ENCODE data around the gene UGT8. TPM values are rescaled to one million over a fixed set of nuclear protein-coding genes. Genes with fewer than 3 reads are reported as not detected.
A peak's percentile ranks its signal among the peaks of the same experiment; 100 is the strongest.
"Not testable (repeated sequence)": the region's sequence is repeated elsewhere in the genome, so short reads cannot be mapped to it uniquely, and the experiment has no call there.

The UGT8 gene
- total RNA-seq, 1 experiment from 2014 or later: 0.06 TPM

- DNase-seq (ENCODE audit: low read depth): no peak
Measured at GRCh38 chr4:114603497-114603896, 4.9 kb downstream of the UGT8 start.

- DNase-seq (ENCODE audit: low read depth): no peak
Measured at GRCh38 chr4:114606245-114606644, 7.6 kb downstream of the UGT8 start.

GRCh38 chr4:114607056-114607455 is 8.4 kb downstream of the UGT8 start:
- DNase-seq (ENCODE audit: low read depth): no peak

- no peak for DNase-seq (ENCODE audit: low read depth)
Measured at GRCh38 chr4:114613560-114613959, 15.0 kb downstream of the UGT8 start.

GRCh38 chr4:114615435-114615834 is 16.8 kb downstream of the UGT8 start:
- no peak for DNase-seq (ENCODE audit: low read depth)

GRCh38 chr4:114616036-114616435 is 17.4 kb downstream of the UGT8 start:
- not testable (repeated sequence) for DNase-seq (ENCODE audit: low read depth)

- DNase-seq (ENCODE audit: low read depth): no peak
Measured at GRCh38 chr4:114626196-114626595, 27.6 kb downstream of the UGT8 start.

GRCh38 chr4:114636192-114636935 is 37.8 kb downstream of the UGT8 start:
- DNase-seq (ENCODE audit: low read depth): no peak

- DNase-seq (ENCODE audit: low read depth): peak; percentile 75
Measured at GRCh38 chr4:114642173-114642780, 43.7 kb downstream of the UGT8 start.

- DNase-seq (ENCODE audit: low read depth): no peak
Measured at GRCh38 chr4:114649908-114650307, 51.3 kb downstream of the UGT8 start.

- DNase-seq (ENCODE audit: low read depth): no peak
Measured at GRCh38 chr4:114653675-114654074, 55.1 kb downstream of the UGT8 start.

GRCh38 chr4:114654592-114654991 is 56.0 kb downstream of the UGT8 start:
- no peak for DNase-seq (ENCODE audit: low read depth)

GRCh38 chr4:114658179-114658578 is 59.6 kb downstream of the UGT8 start:
- DNase-seq (ENCODE audit: low read depth): no peak

- DNase-seq (ENCODE audit: low read depth): no peak
Measured at GRCh38 chr4:114658776-114659175, 60.2 kb downstream of the UGT8 start.

GRCh38 chr4:114659386-114660008 is 60.9 kb downstream of the UGT8 start:
- peak; percentile 56 for DNase-seq (ENCODE audit: low read depth)

- no peak for DNase-seq (ENCODE audit: low read depth)
Measured at GRCh38 chr4:114663083-114663482, 64.5 kb downstream of the UGT8 start.

GRCh38 chr4:114668577-114668976 is 70.0 kb downstream of the UGT8 start:
- DNase-seq (ENCODE audit: low read depth): no peak

GRCh38 chr4:114670733-114671132 is 72.1 kb downstream of the UGT8 start:
- DNase-seq (ENCODE audit: low read depth): not testable (repeated sequence)

- DNase-seq (ENCODE audit: low read depth): no peak
Measured at GRCh38 chr4:114673306-114673705, 74.7 kb downstream of the UGT8 start.

GRCh38 chr4:114674080-114674479 is 75.5 kb downstream of the UGT8 start:
- no peak for DNase-seq (ENCODE audit: low read depth)

GRCh38 chr4:114677346-114677979 is 78.9 kb downstream of the UGT8 start:
- no peak for DNase-seq (ENCODE audit: low read depth)

GRCh38 chr4:114684462-114684861 is 85.9 kb downstream of the UGT8 start:
- no peak for DNase-seq (ENCODE audit: low read depth)
